Measurements from ENCODE around the gene POC1A. TPM values are rescaled to one million over a fixed set of nuclear protein-coding genes. Genes with fewer than 3 reads are reported as not detected.

Gene POC1A
- total and polyA plus RNA-seq, 10 of the 15 experiments (the other 5 are each of a cell fraction or from before 2014, with no cell fraction given) = 8.5 to 49.8 (median 23.5) TPM

GRCh38 chr3:52050571-52050970 lies 103.7 kb downstream of the POC1A start:
- no peak overlapping the region for H3K27ac ChIP-seq (ENCODE audit: control insufficient read depth, insufficient read depth)

More at GRCh38 chr3:52050571-52050970, 103.7 kb downstream of the POC1A start:
- in situ Hi-C loops (cut with MboI) (no loop called here), intact Hi-C loops (cut with micrococcal nuclease; ENCODE audit: unreplicated experiment) (no loop called here)
- H2AFZ ChIP-seq (ENCODE audit: control insufficient read depth, low read depth, low read length) = no peak overlapping the region
- peaks cover 15% of the 10 kb centered on the region for H3K4me1 ChIP-seq (ENCODE audit: control insufficient read depth, insufficient read depth, low read length)
- RAD21 ChIA-PET (ENCODE audit: unreplicated experiment) = interaction anchor here (4.5 kb wide), 1 partner anchor 70 kb away, joined by 102 read pairs; no protein-coding TSS in a partner anchor
- no peak for DNase-seq (ENCODE audit: low read depth, low spot score)
- peaks cover 4 to 21% of the 10 kb centered on the region in 2 experiments for H3K36me3 ChIP-seq (ENCODE audit: control insufficient read depth in 2 of 2, insufficient read depth in 2 of 2, low read length in 1 of 2)
- no peak for TF ChIP-seq MXI1 (IDR thresholded peaks at IDR 0.05; ENCODE audit: low read depth, low read length)
- no peak for TF ChIP-seq HDAC6 (IDR thresholded peaks at IDR 0.05; ENCODE audit: unreplicated experiment)
- no peak for TF ChIP-seq TCF7 (IDR thresholded peaks at IDR 0.05; ENCODE audit: borderline replicate concordance)
- TF ChIP-seq TBL1XR1 (IDR thresholded peaks at IDR 0.05; ENCODE audit: low read depth, low read length) = no peak
- TF ChIP-seq SREBF2 (IDR thresholded peaks at IDR 0.05; ENCODE audit: low read length) = no peak
- no peak for TF ChIP-seq MYC (IDR thresholded peaks at IDR 0.05; ENCODE audit: insufficient read depth, insufficient read length, insufficient replicate concordance, low read length, severe bottlenecking)
- TF ChIP-seq GABPA (IDR thresholded peaks at IDR 0.05; ENCODE audit: low read depth) = no peak
- TF ChIP-seq ZBTB4 (CRISPR knock-in tag; IDR thresholded peaks at IDR 0.05) = no peak
- H3K9me3 ChIP-seq (replicated peaks; ENCODE audit: control insufficient read depth, insufficient read depth, low read length) = no peaks in the 10 kb centered on the region
- POLR2A ChIA-PET = interaction anchor here (0.6 kb wide), 2 partner anchors 9 to 60 kb away, joined by 3 to 4 read pairs; no protein-coding TSS in a partner anchor
- FAIRE-seq = no peak
- H3K9ac ChIP-seq (ENCODE audit: control insufficient read depth, insufficient read depth, low read length) = no peak overlapping the region
- H3K4me2 ChIP-seq (ENCODE audit: control insufficient read depth, insufficient read depth) = no peak overlapping the region
- no peak overlapping the region for H3K4me3 ChIP-seq
- H3K79me2 ChIP-seq (ENCODE audit: control insufficient read depth, insufficient read depth, low read length) = peaks cover 31% of the 10 kb centered on the region
- no TSS peak for BruUV-seq (replicated peaks)
- SMC1A ChIA-PET (ENCODE audit: uncharacterized antibody, unreplicated experiment) = interaction anchor here (0.8 kb wide), 1 partner anchor 71 kb away, joined by 5 read pairs; no protein-coding TSS in a partner anchor
- CTCF ChIA-PET = interaction anchor here (0.6 to 1.8 kb wide), 2 partner anchors 9 to 24 kb away, joined by 3 to 6 read pairs; no protein-coding TSS in a partner anchor
- WGBS (ENCODE audit: insufficient coverage, insufficient replicate concordance, low lambda C conversion rate, missing lambda C conversion rate) = 92% methylated on average over 21 of the region's 21 CpGs
- no peak for ATAC-seq
- no peaks in the 10 kb centered on the region for H4K20me1 ChIP-seq (ENCODE audit: control insufficient read depth, insufficient read depth)
- H3K27me3 ChIP-seq (replicated peaks in 1 of 2; ENCODE audit: control insufficient read depth in 2 of 2, insufficient read depth in 2 of 2, low read length in 1 of 2) = no peaks in the 10 kb centered on the region

All from GM12878 (cell line).